GM19023 (cell line): Measurements from ENCODE around the gene CAMK4.

Source experiments
- ATAC-seq: cut with Tn5 transposase; IDR thresholded peaks from one replicate; pipeline ENCODE4 v1.9.1; 2021; ENCODE audit warnings: mild to moderate bottlenecking, moderate library complexity; ENCODE audit not compliant: unreplicated experiment

The CAMK4 gene

GRCh38 chr5:111480346-111480745 lies 256.2 kb downstream of the CAMK4 start:
- no peak for ATAC-seq

GRCh38 chr5:111486055-111486454 lies 261.9 kb downstream of the CAMK4 start:
- no peak for ATAC-seq

- ATAC-seq: no peak
These were observed 262.7 kb downstream of the CAMK4 start for GRCh38 chr5:111486926-111487325.

GRCh38 chr5:111488353-111488752 lies 264.2 kb downstream of the CAMK4 start:
- ATAC-seq: no peak

- no peak for ATAC-seq
These were observed 268.8 kb downstream of the CAMK4 start for GRCh38 chr5:111493031-111493430.

- peak; percentile 60 for ATAC-seq
These were observed 270.3 kb downstream of the CAMK4 start for GRCh38 chr5:111494355-111494999.

- no peak for ATAC-seq
These were observed 271.0 kb downstream of the CAMK4 start for GRCh38 chr5:111495159-111495558.

GRCh38 chr5:111498346-111498745 lies 274.2 kb downstream of the CAMK4 start:
- ATAC-seq: no peak

- ATAC-seq: no peak
These were observed 278.8 kb downstream of the CAMK4 start for GRCh38 chr5:111502956-111503355.

- no peak for ATAC-seq
These were observed 280.9 kb downstream of the CAMK4 start for GRCh38 chr5:111505096-111505495.

- ATAC-seq: no peak
These were observed 283.1 kb downstream of the CAMK4 start for GRCh38 chr5:111507276-111507675.

GRCh38 chr5:111509119-111509518 lies 284.9 kb downstream of the CAMK4 start:
- no peak for ATAC-seq

- ATAC-seq: no peak
These were observed 287.1 kb downstream of the CAMK4 start for GRCh38 chr5:111511174-111511830.

GRCh38 chr5:111511831-111512374 lies 287.7 kb downstream of the CAMK4 start:
- peak; percentile 30 for ATAC-seq

- ATAC-seq: peak; percentile 91
These were observed 288.4 kb downstream of the CAMK4 start, which contains the start of gene STARD4 for GRCh38 chr5:111512375-111513130. Gene STARD4 (minus strand): TSS chr5:111512535. CDS start chr5:111507433, 5,102 bp downstream.

- no peak for ATAC-seq
These were observed 288.9 kb downstream of the CAMK4 start for GRCh38 chr5:111513131-111513520.

- ATAC-seq: no peak
These were observed 289.9 kb downstream of the CAMK4 start for GRCh38 chr5:111514087-111514486.

- ATAC-seq: no peak
These were observed 293.8 kb downstream of the CAMK4 start for GRCh38 chr5:111517853-111518501.

- no peak for ATAC-seq
These were observed 294.6 kb downstream of the CAMK4 start for GRCh38 chr5:111518777-111519176.

- ATAC-seq: no peak
These were observed 296.7 kb downstream of the CAMK4 start for GRCh38 chr5:111520908-111521307.

GRCh38 chr5:111528056-111528455 lies 303.9 kb downstream of the CAMK4 start:
- ATAC-seq: no peak
